SH-SY5Y (cell line): ENCODE data around the gene DOCK9.

Experiments used
- GATA2 ChIP-seq: IDR thresholded peaks from 2 replicates; pipeline ENCODE4 v1.6.1; 2011; ENCODE audit warnings: mild to moderate bottlenecking, low read depth, low read length
- GATA3 ChIP-seq: IDR thresholded peaks from 2 replicates; pipeline ENCODE4 v1.6.1; 2011; ENCODE audit warnings: low read depth, mild to moderate bottlenecking, low read length, moderate library complexity

The DOCK9 gene

DNA sequence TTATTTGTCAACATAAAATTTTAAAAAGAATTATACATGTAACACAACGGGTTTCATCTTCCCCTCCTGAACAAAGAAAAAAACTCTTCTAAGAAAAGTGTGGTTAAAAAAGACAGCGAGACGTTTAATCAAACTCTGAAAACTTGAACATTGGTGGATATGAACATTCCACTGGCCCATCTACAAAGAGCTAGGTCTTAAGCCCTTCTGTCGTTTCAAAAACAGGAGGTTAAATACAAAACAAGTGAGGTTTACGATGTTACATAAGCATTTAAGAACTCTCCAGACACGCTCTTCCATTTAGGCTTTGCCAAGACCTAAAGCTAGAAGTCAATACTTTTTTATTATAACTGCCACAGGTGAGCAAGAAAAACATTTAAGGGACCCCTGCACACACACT lies 9.4 kb upstream of the DOCK9 start:
- TF ChIP-seq GATA2 (no peak), GATA3 (no peak)

DNA sequence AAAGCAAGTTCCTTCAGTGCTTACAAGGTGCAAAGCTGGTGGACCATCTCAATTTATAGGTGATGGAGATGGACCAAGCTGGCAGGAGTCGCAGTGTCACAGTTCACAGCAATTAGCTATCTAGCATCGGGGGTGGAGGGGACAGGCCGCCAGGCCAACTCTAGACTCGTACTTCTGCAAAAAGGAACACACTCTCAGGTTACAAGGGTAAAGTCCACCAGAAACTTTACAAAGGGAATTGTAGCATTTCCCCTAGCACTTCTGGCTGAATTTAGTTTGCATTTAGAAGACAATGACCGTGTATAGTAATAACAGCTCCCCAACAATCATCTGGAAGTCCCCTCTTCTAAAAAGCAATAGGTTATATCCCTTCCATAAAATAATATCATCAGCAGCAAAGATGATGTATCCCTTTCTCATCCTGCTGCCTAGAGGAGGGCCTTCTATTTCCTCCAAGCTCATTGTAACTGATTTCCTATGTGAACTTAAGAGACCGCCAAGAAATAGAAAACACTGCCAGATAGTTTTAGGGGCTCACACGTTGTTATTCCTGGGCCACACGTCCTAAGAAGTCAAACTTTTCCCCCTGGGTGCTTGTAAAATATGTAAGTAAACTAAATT lies 8.5 kb upstream of the DOCK9 start:
- TF ChIP-seq GATA2 (no peak), GATA3 (no peak)

DNA sequence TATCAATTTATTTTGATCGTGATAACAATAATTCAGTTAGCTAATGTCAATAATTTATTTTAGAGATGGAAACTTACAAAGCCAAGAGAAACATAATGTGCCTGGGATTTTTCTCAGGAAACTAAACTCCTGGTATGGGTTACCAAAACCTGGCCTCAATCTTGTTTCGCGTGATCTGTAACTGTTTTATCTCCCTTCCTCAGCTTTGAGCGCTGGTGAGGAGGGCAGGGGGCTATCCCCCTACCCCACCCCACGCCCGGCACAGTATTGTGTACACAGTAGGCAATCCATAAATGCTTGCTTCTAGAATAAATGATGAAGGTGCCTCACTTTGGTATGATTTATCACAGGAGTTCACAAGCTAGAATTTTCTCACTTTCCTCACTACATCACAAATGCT lies 7.7 kb upstream of the DOCK9 start:
- TF ChIP-seq GATA2 = no peak
- no peak for TF ChIP-seq GATA3

- TF ChIP-seq GATA2 (no peak), GATA3 (no peak)
Observed at GRCh38 chr13:98984983-98985382, 7.1 kb upstream of the DOCK9 start.

DNA sequence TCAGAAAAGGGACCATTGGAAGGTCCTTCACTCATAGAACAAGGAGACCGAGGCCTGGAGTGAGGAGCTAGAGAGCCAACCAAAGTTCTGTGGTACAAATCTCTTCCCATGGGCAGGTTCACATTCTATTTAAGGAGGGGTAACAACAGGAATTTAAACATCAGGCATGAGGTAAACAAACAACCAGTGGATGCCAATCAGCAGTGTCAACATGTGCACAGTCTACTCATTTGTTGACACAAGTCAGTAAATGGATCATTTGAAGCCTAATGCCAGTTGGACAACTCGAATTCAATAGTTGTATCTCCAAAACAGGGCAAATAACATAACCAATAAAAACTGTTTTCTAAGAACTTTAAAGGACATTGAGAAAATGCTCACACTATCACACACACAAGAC lies 6.3 kb upstream of the DOCK9 start:
- TF ChIP-seq GATA2 (no peak), GATA3 (no peak)

GRCh38 chr13:98983182-98983581 lies 5.3 kb upstream of the DOCK9 start:
- TF ChIP-seq GATA3 = no peak
- TF ChIP-seq GATA2 = no peak

DNA sequence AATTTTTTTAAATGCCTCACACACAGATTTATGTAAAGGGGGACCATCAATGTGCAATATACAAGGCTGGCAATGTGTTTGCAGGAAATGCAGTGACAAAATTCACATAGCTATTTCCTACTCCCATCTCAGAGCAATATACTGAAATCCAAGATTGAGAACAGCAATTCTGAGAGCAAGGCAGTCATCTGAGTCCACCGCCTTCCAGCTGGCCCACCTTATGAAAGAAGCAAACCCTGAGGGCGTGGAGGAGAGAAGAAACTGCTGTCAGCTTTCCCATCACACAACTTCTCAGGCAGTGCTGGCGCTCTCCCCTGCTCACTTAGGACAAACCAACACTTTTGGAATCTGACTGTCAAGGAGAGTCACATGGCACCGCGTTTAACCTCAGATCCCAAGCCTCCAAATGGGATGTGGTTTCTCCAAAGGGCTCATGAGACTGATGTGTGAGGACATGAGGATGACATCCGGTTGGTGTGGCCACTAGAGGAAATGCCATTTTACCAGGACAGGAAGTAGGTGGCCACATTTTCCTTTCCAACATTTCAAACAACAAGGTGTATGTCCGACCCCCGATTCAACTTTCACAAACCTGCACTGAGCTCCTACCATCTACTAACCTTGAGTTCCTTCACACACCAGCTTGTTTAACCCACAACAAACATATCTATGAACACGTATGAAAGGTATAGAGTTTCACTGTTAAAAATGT lies 3.7 kb upstream of the DOCK9 start:
- TF ChIP-seq GATA2 = no peak
- TF ChIP-seq GATA3 = no peak

DNA sequence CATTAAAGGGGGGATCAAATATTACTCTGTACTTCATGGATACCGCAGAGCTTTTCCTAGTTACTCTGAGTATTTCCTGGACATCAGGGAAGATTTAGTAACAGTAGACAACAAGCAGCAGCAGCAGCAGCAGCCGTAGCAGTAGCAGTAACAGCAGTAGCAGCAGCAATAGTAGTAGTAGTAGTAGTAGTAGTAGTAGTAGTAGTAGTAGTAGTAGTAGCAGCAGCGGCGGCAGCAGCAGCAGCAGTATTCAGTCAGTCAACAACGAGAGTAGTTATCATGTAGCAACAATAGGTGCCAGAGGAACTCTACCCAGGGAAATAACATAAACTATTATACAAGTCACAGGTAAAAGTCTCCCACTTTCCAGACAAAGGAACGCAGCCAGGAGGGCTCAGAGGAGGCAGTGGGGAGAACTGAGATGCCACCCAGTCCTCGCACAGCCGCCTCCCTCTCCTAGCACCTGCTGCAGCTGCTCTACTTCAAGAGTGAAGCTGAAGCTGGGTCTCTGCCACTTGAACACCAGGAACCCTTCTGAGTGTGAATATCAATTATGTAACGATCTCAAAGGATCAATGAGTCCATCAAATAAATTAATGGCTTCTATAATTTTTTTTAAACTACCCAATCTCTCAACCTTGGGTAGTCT lies 1.3 kb upstream of the DOCK9 start:
- TF ChIP-seq GATA2 (no peak), GATA3 (no peak)

DNA sequence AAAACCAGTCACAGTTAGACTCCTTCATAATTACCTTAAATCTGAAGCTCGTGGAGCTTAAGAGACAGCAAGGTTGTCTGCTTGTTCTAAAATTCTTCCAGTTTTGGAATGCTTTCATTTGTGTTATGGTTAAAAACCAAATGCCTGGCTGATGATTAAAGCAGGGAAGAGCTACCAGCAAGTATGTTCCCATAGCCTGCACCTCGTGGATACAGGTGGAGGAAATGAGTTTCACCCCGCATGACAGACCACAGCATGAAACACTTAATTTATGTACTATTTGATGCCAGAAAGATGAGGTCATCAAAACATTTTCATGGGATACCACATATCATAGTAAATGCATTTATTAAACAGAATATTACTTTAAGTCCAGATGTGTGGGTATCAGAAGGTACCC lies 416 bp upstream of the DOCK9 start:
- no peak for TF ChIP-seq GATA3
- TF ChIP-seq GATA2 = no peak

GRCh38 chr13:98976941-98977340 lies 923 bp downstream of the DOCK9 start:
- TF ChIP-seq GATA3 (no peak), GATA2 (no peak)

DNA sequence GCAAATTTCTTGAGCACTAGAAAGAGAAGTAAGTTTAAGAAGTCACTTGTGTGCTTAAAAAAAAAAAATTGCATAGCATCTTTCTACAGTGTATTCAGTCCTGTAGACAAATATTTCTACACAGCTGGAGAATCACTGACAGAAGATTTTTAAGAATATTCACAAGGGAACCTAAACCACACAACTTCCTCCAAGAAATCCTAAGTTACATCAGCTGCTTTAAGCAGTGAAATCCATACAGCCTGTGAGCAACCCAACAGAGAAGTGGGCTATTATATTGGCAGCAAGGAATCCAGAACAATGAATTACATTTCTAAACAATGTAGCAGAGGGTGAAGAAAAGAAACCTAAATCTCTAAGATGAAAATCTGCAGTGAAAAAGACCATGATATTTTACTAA lies 1.5 kb downstream of the DOCK9 start:
- TF ChIP-seq GATA3 = no peak
- TF ChIP-seq GATA2 = no peak

- TF ChIP-seq GATA3 = no peak
- TF ChIP-seq GATA2 = no peak
Observed at GRCh38 chr13:98975822-98976261, 2.0 kb downstream of the DOCK9 start.

GRCh38 chr13:98974053-98974452 lies 3.8 kb downstream of the DOCK9 start:
- TF ChIP-seq GATA3 (no peak), GATA2 (no peak)

DNA sequence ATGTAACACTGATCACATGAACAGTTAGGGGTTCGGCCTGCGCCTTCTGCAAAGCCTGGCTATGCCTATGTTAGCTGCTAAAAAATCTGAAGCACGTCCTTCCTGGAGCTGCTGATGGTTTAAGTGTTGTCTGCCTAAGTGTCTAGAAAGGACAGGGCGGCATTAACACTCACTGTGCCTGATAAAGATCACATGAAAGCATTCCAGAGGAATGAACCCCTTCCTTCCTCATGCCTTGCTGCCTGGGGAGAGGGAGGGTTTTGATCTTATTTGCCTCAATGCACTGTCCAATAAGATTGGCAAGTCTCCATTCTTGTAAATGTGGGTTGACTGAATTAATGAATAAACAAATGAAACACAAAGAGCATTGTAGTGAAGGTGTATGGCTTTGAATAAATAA lies 5.2 kb downstream of the DOCK9 start:
- TF ChIP-seq GATA2 (no peak), GATA3 (no peak)

DNA sequence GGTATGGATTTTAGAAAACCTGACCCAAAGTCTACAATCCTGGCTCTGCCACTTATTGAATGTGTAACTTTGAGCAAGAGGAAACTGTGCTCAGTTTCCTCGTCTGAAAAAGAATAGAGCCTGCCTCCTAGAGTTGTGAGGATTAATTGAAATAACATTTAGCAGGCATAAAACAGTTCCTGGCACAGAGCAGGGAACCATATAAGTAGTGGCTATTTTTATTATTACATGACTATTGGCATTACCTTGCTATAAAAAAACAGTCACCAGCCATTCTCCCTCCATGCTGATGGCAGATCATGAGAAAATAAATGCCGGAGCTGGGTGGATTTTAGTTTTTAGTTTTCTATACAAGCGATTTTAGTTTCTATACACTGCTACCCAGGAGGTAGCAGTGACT lies 5.8 kb downstream of the DOCK9 start:
- TF ChIP-seq GATA2 = no peak
- TF ChIP-seq GATA3 = no peak

DNA sequence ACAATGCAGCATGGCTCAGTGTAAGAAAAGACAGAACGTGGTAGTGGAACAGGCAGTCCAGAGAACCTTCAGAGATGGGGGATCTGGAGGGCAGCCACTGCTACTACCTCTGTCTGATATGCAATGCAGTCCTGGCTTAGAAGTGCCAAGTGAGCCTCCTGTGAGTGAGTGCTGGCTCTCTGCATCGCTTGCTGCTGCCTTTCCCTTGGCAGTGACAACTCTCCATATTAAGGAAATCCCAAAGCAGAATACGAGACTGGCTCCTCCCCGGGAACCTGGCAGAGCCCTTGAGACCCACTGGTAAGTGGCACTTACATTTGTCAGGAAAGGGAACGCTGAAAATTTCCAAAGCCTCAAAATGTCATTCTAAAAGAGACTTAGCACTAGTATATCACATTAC lies 7.5 kb downstream of the DOCK9 start:
- TF ChIP-seq GATA2 = no peak
- no peak for TF ChIP-seq GATA3
